Sciatic nerve (tissue), 2 donors: Measurements from ENCODE around the gene CDH9. TPM values are rescaled to one million over a fixed set of nuclear protein-coding genes. Genes with fewer than 3 reads are reported as not detected.

Experiments
- ATAC-seq: fragments of 200-7000 bp; cut with Tn5 transposase; one replicate; pipeline ENCODE4 v1.9.1; 2020; ENCODE audit warnings: mild to moderate bottlenecking, moderate library complexity
- DNase-seq: peaks from one replicate; pipeline ENCODE4 v3.0.0-alpha.2; 2020; ENCODE audit warnings: low spot score
- intact Hi-C: fragments of 100-400 bp; cut with DNase I; formaldehyde crosslinking; loops from one replicate; pipeline ENCODE4 v1.14.2; 2022
- total RNA-seq: library from RNA; stranded (reverse); fragmentation: NEBNext Ultra II Directional; extraction: Animal tissue kit (Norgen Biotek cat#: 25700); gene quantifications from one replicate; pipeline ENCODE4 v1.2.1, GENCODE V29; 2021
- donor health status: DM: no; HTN: no; CAD: no.
- donor health status: DM: no; HTN: no; CAD: no.

CDH9 gene
- total RNA-seq, 1 donor from 2014 or later = not detected

- intact Hi-C loops = no loop called here
- ATAC-seq = no peak
- DNase-seq = no peak
Measured at GRCh38 chr5:26981750-26982149, 56.6 kb downstream of the CDH9 start.

DNA sequence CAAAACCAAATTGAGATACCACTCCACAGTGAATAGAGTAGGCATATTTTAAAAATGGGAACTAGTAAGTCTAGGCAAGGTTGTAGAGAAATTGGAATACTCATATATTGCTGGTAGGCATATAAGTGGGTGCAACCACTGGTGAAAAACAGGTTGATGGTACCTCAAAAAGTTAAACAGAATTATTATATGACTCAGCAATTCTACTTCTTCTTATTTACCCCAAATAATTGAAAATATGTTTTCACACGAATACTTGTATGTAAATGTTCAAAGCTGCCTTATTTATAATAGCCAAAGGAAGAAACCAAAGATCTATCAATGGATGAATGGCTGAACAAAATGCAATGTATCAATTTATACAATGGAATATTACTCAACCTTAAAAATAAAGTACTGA lies 79.1 kb downstream of the CDH9 start:
- DNase-seq (no peak), ATAC-seq (no peak)
- intact Hi-C loops = no loop called here

GRCh38 chr5:26955161-26955560 lies 83.2 kb downstream of the CDH9 start:
- DNase-seq = no peak
- ATAC-seq = no peak
- intact Hi-C loops = no loop called here

DNA sequence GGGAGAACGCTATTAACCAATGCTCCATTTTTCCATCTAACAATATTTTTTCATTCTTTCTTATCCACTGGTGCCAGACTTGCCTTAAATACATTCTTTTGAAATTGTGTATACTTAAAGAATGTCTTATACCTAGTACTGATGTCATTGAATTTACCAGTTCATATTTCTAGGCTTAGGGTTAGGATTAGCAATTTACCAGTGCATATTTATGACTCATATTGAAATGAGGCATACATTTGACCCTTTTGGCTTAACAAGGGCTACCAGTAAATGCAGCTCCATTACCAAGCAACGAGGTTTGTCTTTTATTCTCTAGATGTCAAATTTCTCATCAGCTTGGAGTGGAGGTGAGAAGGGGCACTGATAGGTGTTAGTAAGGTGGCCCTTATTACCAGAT lies 89.5 kb downstream of the CDH9 start:
- intact Hi-C loops = no loop called here
- ATAC-seq (no peak), DNase-seq (no peak)

GRCh38 chr5:26945901-26946300 lies 92.5 kb downstream of the CDH9 start:
- ATAC-seq = no peak
- intact Hi-C loops = no loop called here
- DNase-seq = no peak

- intact Hi-C loops = no loop called here
- DNase-seq (no peak), ATAC-seq (no peak)
Measured at GRCh38 chr5:26942481-26942880, 95.9 kb downstream of the CDH9 start.

DNA sequence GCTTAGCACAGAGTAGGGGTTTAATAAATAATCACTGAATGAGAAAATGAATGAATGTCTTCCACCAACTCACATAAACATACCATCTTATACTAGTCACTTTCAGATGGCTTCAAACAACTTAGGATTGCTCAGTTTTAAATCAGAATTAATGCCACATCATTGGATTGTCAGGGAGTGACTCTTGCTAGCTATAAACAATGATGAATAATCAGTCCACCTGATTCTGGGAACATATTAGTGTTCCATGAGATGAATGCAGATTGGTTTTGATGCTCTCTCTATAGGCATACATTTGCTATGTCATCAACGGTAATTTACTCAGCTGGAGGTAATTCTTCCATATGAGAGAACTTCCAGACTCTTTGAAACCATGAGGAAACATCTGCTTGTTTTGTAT lies 97.4 kb downstream of the CDH9 start:
- DNase-seq = no peak
- intact Hi-C loops = no loop called here
- no peak for ATAC-seq

- ATAC-seq (no peak), DNase-seq (no peak)
- intact Hi-C loops = no loop called here
Measured at GRCh38 chr5:26932238-26932637, 106.1 kb downstream of the CDH9 start.

GRCh38 chr5:26921439-26921838 lies 116.9 kb downstream of the CDH9 start:
- intact Hi-C loops = no loop called here
- no peak for ATAC-seq
- no peak for DNase-seq

- ATAC-seq (no peak), DNase-seq (no peak)
- intact Hi-C loops = no loop called here
Measured at GRCh38 chr5:26903469-26903868, 134.9 kb downstream of the CDH9 start.

- ATAC-seq = no peak
- no peak for DNase-seq
- intact Hi-C loops = loop anchor here (5.0 kb wide), 1 partner anchor 982 kb away; no protein-coding TSS in a partner anchor
Measured at GRCh38 chr5:26894719-26895263, 143.6 kb downstream of the CDH9 start.

- ATAC-seq (no peak), DNase-seq (no peak)
- intact Hi-C loops = loop anchor here (5.0 kb wide), 1 partner anchor 981 kb away; no protein-coding TSS in a partner anchor
Measured at GRCh38 chr5:26893078-26893477, 145.3 kb downstream of the CDH9 start.

DNA sequence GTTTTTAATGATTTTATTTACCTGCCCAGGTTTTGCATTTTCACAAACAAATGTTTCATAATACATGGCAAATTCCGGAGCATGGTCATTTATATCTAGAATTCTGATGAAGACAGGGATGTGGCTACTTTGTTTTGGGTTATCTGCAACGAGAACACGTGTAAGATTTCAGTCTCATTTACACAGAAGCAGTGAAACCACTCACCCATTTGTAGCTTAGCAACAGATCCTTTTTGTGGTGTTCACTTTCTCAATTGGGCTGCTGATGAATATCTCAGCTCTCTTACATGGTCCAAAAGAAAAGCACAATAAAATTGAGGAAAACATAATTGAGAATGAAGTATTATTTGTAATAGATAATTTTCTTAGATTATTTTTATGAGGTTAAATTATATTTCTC lies 148.6 kb downstream of the CDH9 start:
- ATAC-seq = no peak
- intact Hi-C loops = loop anchor here (5.0 kb wide), 1 partner anchor 978 kb away; no protein-coding TSS in a partner anchor
- no peak for DNase-seq

DNA sequence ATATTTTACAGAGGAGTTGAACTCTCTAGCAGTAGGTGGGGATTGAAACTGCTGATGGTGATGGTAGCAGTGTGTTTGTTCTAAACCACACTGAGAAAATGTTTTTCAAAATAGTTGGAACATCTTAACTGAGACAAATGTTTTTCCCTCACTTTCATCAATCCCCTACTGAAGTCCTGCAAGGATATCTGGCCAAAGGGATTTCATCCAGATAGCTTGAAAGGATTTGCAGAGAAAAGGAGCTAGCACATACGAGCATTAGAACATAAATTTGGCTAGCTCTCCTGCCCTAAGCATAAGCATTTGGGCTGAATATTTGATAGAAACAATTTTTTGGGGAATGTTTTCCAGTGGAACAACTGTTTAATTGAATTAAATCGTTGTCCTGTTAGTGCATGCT lies 153.9 kb downstream of the CDH9 start:
- intact Hi-C loops = no loop called here
- ATAC-seq = no peak
- DNase-seq = no peak

DNA sequence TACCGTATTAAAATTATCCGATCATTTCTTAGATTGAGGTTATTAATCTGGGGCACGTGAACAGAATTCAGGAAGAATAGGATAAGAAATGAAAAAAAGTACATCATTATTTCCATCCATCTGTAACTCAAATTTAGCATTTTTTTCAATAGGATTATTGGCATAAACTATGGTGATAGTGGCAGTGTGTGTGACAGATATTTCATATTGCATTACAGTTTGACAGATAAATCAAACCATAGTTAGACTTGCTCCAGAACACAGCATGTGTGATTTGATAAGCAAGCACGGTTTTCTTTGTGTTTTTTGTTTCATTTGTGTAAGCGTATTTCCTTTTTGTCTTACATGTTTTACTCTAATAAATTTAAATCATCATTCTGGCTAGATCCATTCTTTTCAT lies 155.0 kb downstream of the CDH9 start:
- no peak for DNase-seq
- ATAC-seq = no peak
- intact Hi-C loops = no loop called here

DNA sequence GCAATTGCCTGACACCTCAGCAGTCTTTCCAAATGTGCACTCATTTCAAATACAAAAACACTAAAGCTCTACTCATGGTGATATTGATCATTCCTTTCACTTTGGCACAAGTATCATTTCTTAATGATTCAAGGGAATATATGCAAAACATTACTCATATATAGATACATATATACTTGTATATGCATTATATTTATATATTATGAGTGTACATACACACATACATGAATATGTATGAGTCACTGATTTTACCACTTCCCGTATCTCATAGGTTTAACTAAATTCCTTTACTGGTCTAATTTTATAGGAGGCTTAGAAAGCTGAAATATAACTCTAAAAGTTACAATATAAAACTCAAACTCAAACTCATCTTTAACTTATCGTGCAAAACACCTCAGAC lies 156.5 kb downstream of the CDH9 start:
- intact Hi-C loops = no loop called here
- DNase-seq (no peak), ATAC-seq (no peak)

- ATAC-seq = no peak
- intact Hi-C loops = no loop called here
Measured at GRCh38 chr5:26877154-26877553, 161.2 kb downstream of the CDH9 start.

GRCh38 chr5:26872337-26872736 lies 166.0 kb downstream of the CDH9 start:
- DNase-seq (no peak), ATAC-seq (no peak)
- intact Hi-C loops = no loop called here

More at GRCh38 chr5:26877154-26877553, 161.2 kb downstream of the CDH9 start:
- no peak for DNase-seq

- no peak for DNase-seq
- ATAC-seq = no peak
- intact Hi-C loops = no loop called here
Measured at GRCh38 chr5:26869781-26870180, 168.6 kb downstream of the CDH9 start.

- no peak for DNase-seq
- intact Hi-C loops = no loop called here
- no peak for ATAC-seq
Measured at GRCh38 chr5:26868504-26868903, 169.9 kb downstream of the CDH9 start.

DNA sequence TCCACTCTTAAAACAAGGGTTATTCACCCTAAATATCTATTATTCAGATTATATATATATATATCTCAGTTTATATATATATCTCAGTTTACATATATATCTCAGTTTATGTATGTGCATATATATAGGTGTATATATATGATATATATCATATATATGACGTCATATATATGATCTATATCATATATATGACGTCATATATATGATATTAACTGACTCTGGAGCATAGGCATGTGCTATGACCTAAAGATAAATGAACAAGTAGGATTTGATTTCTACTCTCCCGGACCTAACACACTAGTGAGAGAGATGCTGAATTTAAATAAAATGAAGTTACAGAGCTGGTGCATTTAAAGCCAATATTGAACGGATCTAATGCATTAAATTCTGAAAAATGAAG lies 174.3 kb downstream of the CDH9 start:
- intact Hi-C loops = no loop called here

DNA sequence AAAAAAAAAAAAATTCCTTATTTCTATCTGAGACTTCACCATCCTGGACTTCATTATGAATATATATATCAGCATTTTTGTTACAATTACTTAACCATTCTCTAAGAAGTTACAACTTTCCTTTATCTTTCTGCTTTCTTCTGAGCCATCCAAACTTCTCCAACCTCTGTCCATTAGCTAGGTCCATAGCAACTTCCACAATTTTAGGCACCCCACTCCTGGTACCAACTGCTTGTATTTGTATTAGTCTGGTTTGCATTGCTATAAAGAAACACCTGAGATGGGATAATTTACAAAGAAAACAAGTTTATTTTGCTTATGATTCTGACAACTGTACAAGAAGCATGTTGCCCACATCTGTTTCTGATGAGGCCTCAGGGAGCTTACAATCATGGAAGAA lies 182.1 kb downstream of the CDH9 start:
- DNase-seq = no peak
- ATAC-seq = no peak
- intact Hi-C loops = no loop called here

More for the DNA sequence above, 174.3 kb downstream of the CDH9 start:
- ATAC-seq (no peak), DNase-seq (no peak)
